Liver (tissue), 3 donors: ENCODE data around the gene PSMD4.

Experiments used
- CTCF ChIP-seq: fragments of 150-350 bp; IDR thresholded peaks from 2 replicates; pipeline ENCODE4 v1.5.1; 2017; ENCODE audit warnings: improper control_type of control experiment, low read depth, low read length; ENCODE audit not compliant: missing input control
- FOXA1 ChIP-seq: IDR thresholded peaks from 2 replicates; pipeline ENCODE4 v1.6.1; 2016; ENCODE audit warnings: antibody characterized with exemption
- JUND ChIP-seq, 2 donors: IDR thresholded peaks; 2 replicates each; pipeline ENCODE4 v1.6.1; 2016; ENCODE audit warnings: antibody characterized with exemption in 2 of 2
- RXRA ChIP-seq, 2 donors: IDR thresholded peaks; 2 replicates each; pipeline ENCODE4 v1.6.1; 2017 to 2018; ENCODE audit warnings: antibody characterized with exemption in 2 of 2, mild to moderate bottlenecking in 1 of 2
- SP1 ChIP-seq: IDR thresholded peaks from 2 replicates; pipeline ENCODE4 v1.6.1; 2018; ENCODE audit warnings: antibody characterized with exemption, mild to moderate bottlenecking
- TAF1 ChIP-seq: conservative IDR thresholded peaks from 2 replicates; pipeline ENCODE4 v1.6.1; 2016; ENCODE audit warnings: antibody characterized with exemption, mild to moderate bottlenecking
- TF ChIP-seq, protein P1 (sequence below): IDR thresholded peaks from 2 replicates; pipeline ENCODE4 v1.6.1; 2016; ENCODE audit warnings: antibody characterized with exemption
- donor health status: healthy.
- donor health status: healthy.

- TF ChIP-seq CTCF (no peak), TAF1 (no peak), SP1 (no peak), JUND (IDR thresholded peaks at IDR 0.05) (no peak), FOXA1 (no peak), RXRA (IDR thresholded peaks at IDR 0.05) (no peak)
- TF ChIP-seq, protein P1, sequence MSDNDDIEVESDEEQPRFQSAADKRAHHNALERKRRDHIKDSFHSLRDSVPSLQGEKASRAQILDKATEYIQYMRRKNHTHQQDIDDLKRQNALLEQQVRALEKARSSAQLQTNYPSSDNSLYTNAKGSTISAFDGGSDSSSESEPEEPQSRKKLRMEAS, result no peak
These were observed 41.0 kb upstream of the PSMD4 start for GRCh38 chr1:151213560-151213959.
